NCI-H2171 (cell line): ENCODE data around the gene ERCC3.
"Not testable (repeated sequence)": the region's sequence is repeated elsewhere in the genome, so short reads cannot be mapped to it uniquely, and the experiment has no call there.

Experiments
- DNase-seq: peaks from one replicate; lab custom pipeline; 2025; lab: John Stamatoyannopoulos, UW

Gene ERCC3

DNA sequence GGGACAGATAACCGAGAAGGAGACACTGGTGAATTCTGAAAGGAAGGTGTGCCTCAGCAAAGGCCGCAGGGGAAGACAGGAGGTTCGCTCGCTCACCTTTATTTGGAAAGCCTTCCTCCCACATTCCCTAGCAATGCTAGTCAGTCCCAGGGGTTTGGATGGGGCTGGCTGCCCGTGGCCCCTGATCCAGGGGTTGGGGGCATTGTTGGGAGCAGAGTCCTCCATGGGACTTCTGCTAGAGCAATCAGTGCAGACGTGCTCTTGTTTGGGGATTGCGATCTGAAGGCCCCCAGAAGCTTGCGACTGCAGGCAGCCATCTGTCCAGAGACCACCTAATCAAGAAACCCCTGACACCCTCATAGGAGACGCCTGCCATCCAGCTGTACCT is 67.8 kb downstream of the ERCC3 start:
- no peak for DNase-seq

DNA sequence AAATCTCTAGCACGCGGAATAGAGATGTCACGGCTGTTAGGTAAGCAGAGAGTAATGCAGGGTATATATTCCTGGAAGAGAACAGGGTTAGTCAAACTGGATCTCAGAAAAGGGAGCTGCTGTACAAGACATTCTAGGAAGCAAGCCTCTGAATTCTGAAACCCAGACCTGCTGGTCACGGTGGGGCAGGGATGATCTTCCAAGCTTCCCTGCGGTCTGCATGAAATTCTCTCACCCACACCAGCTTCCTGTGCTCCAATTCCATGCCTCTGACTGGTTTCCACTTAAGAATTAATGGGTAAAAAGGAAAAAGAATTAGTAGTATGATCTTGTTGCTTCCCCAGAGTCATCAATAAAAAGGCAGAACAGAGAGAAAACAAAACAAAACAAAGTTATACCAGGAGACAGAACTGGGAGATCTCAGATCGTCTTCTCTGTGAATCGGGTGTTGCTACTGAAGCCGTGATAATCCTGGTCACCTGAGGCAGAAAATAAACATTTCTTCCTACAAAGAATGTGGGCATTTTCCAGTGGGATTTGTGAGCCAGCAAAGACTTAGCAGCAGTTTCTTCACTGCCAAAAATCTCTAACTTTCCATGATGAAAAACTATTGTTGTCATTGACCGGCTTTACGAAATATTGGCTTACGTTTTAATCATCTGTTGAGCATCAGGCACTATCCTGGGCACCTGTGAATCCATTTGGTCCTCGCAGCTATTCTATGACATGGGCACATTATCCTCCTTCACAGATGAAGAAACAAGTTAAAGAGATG is 68.6 kb downstream of the ERCC3 start:
- no peak for DNase-seq

DNA sequence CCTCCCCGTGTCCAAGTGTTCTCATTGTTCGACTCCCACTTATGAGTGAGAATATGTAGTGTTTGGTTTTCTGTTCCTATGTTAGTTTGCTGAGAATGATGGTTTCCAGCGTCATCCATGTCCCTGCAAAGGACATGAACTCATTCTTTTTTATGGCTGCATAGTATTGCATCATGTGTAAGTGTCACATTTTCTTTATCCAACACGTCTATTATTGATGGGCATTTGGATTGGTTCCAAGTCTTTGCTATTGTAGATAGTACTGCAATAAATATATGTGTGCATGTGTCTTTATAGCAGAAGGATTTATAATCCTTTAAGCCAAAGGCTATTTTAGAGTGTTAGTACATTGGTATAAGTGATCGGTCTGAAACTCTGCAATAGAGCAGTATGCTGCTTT is 69.8 kb downstream of the ERCC3 start:
- not testable (repeated sequence) for DNase-seq

DNA sequence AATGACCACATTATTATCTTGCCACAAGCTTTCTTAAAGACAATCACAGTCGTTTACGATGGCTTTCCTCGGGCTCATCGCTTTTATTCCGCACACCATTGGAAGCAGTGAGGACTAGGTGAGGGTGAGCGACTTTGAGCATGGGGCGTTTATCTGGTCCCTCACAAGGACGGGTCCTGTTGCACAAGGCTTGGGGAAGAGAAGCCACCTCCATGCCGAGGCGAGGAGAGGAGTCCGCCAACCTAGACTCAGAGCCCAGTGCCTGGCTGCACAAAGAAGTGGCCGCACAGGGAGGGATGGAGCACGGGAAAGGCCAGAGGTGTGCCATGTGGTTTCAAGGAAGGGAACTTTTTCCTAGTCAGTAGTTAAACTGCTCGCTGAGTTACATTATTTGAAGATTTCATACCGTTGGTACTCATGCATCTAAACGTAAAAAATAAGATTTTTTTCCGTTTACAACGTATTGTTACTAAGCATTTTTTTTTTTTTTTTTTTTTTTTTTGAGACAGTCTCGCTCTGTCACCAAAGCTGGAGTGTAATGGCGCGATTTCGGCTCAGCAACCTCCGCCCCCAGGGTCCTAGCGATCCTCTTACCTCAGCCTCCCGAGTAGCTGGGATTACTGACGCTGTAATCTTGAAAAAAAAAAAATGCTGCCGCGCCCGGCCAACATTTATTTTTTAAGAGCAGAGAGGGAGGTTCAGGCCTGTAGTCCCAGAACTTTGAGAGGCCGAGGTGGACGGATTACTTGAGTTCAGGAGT is 73.0 kb downstream of the ERCC3 start:
- DNase-seq = no peak

DNA sequence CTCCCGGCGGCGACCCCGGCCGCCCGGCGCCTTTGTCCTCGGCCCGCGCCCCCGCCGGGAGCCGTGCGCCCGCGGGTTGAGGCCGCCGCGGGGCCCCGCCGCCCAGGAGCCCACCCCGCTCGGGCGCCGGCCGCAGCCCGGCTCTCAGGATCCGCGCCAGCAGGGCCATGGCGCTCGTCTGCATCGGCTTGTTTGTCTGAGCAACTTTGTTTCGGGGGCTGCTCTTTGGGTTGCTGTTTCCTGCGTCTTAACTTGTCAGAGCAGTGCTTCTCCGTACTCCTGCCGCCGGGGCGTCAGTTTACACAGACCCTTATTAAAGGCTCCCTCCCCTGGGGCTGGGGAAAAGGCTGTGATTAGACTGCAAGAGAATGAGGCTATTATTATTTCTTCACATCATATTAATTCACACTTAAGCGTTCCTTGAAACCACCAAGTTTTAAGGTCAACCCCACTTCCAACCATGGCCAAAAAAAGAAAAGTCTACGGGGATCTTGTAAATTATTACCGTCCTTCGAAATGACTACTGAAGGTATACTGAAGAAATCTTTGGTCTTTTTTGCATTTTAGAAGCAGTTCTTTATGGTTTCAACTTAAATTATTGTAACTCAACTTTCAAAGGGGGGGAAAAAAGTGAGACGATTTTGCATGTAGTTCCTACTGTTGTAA is 73.7 kb downstream of the ERCC3 start, which contains the start of gene CYP27C1:
Gene CYP27C1, minus strand, starts transcription at position 198 of the 666 bp plus-strand sequence. Its CDS starts 29 bp downstream, at position 169.
- DNase-seq = peak; percentile 25

DNA sequence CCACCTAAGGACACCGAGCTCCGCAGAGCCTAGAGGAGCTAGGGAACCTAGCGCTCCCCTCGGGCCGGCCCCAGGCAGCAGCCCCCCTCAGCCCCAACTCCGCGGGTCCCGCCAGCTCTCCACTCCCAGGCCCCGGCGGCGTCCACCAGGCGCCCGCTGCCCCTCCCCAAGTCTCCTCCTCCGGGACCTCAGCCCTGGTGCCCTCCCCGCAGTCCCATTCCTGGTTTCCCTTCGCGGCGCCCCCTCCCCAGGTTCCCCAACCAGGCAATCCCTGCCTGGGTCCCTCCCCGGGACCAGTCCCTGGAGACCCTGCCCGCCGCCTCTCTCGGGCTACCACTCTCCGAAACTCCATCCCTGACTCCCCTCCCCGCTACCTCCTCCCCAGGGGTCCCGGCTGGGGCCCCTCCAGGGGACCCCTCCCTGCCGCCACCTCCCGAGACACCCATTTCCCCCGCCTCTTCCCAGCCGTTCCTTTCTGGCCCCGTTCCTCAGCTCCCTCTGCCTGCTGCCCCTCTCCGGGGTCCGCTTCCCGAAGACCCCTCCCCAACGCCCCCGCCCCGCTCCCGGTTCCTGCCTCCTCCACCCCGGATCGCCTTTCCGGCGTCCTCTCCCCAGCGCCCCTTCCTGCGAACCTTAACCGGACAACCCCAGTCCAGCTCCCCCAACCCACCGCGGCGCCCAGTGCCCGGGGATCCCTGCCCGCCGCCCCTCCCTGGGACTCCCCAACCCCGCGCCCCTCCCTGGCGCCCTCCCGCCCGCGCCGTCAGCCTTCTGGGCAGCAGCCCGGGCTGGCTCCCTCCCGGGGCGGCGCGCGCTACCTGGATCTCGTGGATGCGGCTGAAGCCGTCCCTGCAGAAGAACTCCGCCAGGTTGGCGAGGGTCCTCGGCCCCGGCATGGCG is 74.5 kb downstream of the ERCC3 start:
- DNase-seq = peak; percentile 25

DNA sequence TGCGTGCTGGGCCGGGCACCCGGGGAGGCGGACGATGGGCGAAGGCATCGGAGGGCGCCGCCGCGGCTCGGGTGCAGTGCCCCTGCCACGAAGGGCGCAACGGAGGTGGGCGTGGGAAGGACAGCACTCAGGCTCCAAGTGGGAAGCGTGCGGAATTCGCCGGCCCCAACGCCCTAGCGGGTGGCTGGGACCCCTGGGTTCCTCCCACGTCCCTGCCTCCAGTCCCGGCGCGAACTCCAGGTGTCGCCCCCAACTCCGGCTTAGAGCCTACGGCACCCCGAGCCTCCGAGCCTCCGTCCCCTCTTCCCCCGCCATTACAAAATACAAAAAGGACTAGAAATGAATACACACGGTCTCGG is 75.2 kb downstream of the ERCC3 start:
- peak; percentile 4 for DNase-seq

DNA sequence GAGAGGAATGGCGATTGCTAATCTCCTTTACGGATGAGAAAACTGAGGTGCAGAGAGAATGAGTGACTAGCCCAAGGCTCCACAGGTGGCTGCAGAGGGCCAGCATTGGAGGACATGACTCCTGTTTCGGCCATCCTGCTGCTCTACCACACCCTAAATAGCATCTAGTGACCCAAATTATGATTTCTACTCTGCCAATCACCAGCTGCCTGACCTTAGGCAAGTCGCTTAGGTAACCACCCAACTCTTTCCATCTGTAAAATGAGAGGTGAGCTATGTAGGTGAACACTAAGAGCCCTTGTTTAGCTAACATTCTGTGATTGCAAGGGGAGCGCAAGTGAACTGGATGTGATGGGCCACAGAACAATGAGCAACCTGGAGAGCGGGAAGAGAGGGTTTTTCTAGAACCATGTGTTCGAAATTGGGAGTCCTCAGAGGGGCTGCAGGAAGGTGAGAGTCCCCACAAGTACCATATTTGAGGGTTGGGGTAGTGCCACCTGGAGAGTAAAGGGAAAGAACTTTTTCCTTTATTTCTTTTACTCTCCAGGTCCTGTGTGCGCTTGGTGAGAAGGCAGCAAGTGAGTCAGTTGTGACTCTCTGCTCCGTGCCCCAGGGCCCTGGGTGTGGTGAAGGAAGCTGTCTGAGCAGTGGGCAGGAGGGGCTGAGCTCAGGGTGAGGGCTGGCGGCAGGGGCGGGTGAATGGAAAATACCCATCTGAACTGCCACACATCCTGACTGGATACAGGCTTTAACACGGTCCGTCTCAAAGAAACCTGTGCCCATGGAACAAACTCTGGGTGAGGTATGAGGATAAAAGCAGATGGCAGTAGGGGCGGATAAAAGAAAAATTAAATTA is 76.2 kb downstream of the ERCC3 start:
- DNase-seq = no peak

DNA sequence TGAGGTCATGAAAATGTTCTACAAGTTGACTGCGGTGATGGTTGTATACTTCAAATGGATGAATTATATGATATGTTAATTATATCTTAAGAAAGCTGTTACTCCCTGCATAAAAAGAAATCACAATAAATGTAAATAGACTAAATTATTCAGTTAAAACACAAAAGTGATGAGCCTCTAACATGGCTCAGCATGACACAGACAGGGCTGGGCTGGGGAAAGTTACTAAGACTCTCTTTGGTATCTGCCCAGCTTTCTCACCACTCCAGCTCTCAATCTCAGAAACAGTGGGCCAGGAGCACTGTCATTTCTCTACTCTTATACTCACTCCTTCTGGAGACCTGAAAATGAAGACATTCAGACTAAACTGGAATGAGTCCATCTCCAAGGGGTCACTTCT is 77.4 kb downstream of the ERCC3 start:
- no peak for DNase-seq

DNA sequence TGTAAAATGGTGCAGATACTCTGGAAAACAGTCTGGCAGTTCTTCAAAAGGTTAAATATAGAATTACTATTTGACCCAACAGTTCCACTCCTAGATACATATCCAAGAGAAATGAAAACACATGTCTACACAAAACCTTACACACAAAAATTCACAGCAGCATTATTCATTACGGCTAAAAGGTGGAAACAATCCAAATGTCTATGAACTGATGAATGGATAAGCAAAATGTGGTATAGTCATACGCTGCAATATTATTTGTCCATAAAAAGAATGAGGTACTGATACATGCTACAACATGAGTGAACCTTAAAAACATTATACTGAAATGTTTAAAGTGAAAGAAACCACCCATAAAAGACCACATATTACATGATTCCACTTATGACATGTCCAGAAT is 77.8 kb downstream of the ERCC3 start:
- no peak for DNase-seq

DNA sequence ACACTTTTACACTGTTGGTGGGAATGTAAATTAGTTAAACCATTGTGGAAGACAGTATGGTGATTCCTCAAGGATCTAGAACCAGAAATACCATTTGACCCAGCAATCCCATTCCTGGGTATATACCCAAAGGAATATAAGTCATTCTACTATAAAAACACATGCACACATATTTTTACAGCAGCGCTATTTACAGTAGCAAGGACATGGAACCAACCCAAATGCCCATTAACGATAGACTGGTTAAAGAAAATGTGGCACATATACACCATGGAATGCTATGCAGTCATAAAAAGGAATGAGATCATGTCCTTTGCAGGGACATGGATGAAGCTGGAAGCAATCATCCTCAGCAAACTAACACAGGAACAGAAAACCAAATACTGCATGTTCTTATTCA is 79.7 kb downstream of the ERCC3 start:
- DNase-seq = not testable (repeated sequence)

DNA sequence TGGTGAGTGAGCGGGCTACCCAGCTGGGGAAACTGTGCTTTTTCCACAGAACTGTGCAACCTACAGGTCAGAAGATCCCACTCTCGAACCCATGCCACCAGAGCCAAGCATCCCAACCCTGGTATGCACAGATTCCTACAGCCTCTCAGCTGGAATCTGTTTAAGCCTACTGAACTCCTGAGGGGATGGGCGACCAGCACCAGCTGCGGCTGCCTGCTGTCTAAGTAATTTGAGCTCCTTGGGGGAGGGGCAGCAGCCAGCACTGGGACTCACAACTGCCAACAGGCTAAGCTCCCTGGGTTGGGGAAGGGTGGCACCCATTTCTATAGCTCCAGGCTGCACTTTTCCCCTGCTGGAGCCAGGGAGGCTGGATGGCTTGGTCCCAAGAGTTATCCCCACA is 85.6 kb downstream of the ERCC3 start:
- peak; percentile 94 for DNase-seq
